ENCODE results near the gene E2F1.
"Not testable (repeated sequence)": the region's sequence is repeated elsewhere in the genome, so short reads cannot be mapped to it uniquely, and the experiment has no call there.

Gene E2F1

GRCh38 chr20:33709905-33710541, 23.8 kb upstream of the E2F1 start:
- DNase-seq, result no peak

- DNase-seq, result no peak
These were observed 23.2 kb upstream of the E2F1 start for GRCh38 chr20:33709398-33709797.

GRCh38 chr20:33707668-33708067, 21.5 kb upstream of the E2F1 start:
- no peak for DNase-seq

GRCh38 chr20:33704197-33704924, 18.2 kb upstream of the E2F1 start:
- no peak for DNase-seq

- no peak for DNase-seq
These were observed 17.4 kb upstream of the E2F1 start for GRCh38 chr20:33703498-33704137.

GRCh38 chr20:33702861-33703260, 16.7 kb upstream of the E2F1 start:
- no peak for DNase-seq

- no peak for DNase-seq
These were observed 15.7 kb upstream of the E2F1 start for GRCh38 chr20:33701629-33702450.

GRCh38 chr20:33700696-33701441, 14.7 kb upstream of the E2F1 start:
- DNase-seq, result not testable (repeated sequence)

GRCh38 chr20:33698966-33699365, 12.8 kb upstream of the E2F1 start:
- not testable (repeated sequence) for DNase-seq

GRCh38 chr20:33697129-33697528, 10.9 kb upstream of the E2F1 start:
- DNase-seq, result no peak

- DNase-seq, result no peak
These were observed 10.3 kb upstream of the E2F1 start for GRCh38 chr20:33696448-33696847.

- no peak for DNase-seq
These were observed 8.4 kb upstream of the E2F1 start for GRCh38 chr20:33694639-33695012.

GRCh38 chr20:33693741-33694638, 7.8 kb upstream of the E2F1 start:
- no peak for DNase-seq

- no peak for DNase-seq
These were observed 7.1 kb upstream of the E2F1 start for GRCh38 chr20:33693289-33693688.

- DNase-seq, result peak; percentile 18
These were observed 3.8 kb upstream of the E2F1 start for GRCh38 chr20:33689973-33690372.

GRCh38 chr20:33689493-33689892, 3.3 kb upstream of the E2F1 start:
- no peak for DNase-seq

- DNase-seq, result no peak
These were observed 2.8 kb upstream of the E2F1 start for GRCh38 chr20:33688938-33689424.

- DNase-seq, result no peak
These were observed 2.1 kb upstream of the E2F1 start for GRCh38 chr20:33687993-33688937.

GRCh38 chr20:33687370-33687915, 1.3 kb upstream of the E2F1 start:
- DNase-seq, result no peak

GRCh38 chr20:33686984-33687366, 790 bp upstream of the E2F1 start:
- no peak for DNase-seq

Measured in NK-92 treated with Interleukin-12 subunit alpha and Interleukin-12 subunit beta, amount 100 ng/mL, for 24 hours (cell line).